ENCODE results near the gene OR4S1.
"Not testable (repeated sequence)": the region's sequence is repeated elsewhere in the genome, so short reads cannot be mapped to it uniquely, and the experiment has no call there.

The OR4S1 gene, protein sequence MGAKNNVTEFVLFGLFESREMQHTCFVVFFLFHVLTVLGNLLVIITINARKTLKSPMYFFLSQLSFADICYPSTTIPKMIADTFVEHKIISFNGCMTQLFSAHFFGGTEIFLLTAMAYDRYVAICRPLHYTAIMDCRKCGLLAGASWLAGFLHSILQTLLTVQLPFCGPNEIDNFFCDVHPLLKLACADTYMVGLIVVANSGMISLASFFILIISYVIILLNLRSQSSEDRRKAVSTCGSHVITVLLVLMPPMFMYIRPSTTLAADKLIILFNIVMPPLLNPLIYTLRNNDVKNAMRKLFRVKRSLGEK

DNA sequence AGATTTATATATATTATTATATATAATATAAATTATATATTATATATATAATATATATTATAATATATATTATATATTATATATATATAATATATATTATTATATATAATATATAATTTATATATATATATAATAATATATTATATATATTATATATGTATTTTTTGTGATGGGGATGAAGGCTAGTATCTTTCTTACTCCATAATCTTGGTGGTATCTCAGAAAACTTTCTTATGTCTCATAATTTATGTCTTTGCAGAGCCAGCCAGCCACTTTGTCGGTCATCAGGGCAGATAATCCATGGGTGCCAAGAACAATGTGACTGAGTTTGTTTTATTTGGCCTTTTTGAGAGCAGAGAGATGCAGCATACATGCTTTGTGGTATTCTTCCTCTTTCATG is at the start of gene OR4S1:
TSS of gene OR4S1 (plus strand) at position 301 of the 400 bp plus-strand sequence. CDS start at position 301, 0 bp downstream.
- DNase-seq, result no peak

DNA sequence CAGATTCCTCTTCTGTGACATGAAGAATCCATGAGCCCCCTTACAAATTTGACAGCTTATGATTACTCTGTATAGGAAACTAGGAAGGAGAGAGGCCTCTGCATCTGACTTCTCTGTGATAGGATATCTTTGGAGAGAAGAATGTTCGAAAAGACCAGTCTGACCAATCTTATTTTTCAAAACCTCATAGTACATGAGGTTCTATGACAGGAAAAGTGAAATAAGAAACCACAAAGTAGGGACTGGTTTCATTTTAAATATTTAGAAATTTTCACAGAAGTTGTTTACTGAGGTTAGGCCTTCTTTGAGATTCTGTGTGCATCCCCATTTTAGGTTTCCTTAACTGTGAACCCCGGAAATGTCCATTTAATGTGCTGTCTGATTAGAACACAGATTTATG is 44.4 kb upstream of the OR4S1 start:
- DNase-seq, result no peak

DNA sequence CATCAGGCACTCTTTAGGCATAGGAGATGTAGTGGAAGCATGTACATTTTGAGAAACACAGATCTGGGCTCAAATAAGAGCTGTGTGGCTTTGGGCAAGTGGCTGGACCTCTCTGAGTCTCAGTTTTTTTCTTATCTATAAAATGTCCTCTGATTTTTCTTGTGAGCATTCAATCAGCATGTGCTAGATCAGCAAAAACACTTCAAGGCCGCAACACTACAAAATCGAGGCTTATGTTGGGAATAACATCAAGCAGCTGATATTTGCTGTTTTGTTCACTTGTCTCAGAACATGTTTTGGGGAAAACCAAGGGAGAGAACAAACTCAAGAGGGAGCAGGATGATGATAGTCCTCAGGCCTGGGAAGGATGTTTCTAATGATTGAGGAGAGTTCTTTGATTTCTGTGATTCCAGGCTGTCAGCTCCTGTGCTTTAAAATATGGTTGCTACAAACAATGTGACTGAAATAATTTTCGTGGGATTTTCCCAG is 42.6 kb upstream of the OR4S1 start, which contains the start of gene OR4X1:
TSS of gene OR4X1 (plus strand) at position 439 of the 489 bp plus-strand sequence. CDS start at position 439, 0 bp downstream.
- no peak for DNase-seq

DNA sequence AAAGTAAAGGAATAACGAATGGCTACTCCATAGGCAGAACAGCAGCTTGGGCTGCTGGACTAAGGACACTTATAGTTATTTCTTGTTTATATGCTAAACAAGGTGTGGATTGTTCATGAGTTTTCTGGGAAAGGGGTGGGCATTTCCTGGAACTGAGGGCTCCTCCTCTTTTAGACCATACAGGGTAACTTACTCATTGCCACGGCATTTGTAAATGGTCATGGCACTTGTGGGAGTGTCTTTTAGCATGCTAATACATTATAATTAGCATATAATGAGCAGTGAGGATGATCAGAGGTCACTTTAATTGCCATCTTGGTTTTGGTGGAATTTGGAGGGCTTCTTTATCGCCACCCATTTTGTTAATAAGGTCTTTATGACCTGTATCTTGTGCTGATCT is 35.4 kb upstream of the OR4S1 start:
- DNase-seq, result no peak

DNA sequence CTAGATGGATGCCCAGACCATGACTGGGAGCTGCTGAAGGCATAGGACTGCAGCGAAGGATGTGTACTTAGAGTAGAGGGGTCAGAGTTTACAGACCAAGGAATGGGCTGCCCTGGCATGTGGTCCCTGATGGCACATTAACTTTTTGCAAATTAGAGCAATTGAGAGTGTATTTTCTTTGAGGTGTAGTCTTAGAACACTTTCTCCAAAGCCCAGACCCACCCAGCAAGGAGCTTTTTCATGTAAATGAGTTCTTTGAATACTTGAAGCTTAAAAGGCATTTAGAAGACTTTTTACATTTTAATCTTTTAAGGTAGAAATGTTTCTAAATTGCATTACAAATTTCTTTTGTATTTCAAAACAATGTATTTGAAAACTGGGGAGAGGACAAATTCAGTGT is 33.4 kb upstream of the OR4S1 start:
- no peak for DNase-seq

DNA sequence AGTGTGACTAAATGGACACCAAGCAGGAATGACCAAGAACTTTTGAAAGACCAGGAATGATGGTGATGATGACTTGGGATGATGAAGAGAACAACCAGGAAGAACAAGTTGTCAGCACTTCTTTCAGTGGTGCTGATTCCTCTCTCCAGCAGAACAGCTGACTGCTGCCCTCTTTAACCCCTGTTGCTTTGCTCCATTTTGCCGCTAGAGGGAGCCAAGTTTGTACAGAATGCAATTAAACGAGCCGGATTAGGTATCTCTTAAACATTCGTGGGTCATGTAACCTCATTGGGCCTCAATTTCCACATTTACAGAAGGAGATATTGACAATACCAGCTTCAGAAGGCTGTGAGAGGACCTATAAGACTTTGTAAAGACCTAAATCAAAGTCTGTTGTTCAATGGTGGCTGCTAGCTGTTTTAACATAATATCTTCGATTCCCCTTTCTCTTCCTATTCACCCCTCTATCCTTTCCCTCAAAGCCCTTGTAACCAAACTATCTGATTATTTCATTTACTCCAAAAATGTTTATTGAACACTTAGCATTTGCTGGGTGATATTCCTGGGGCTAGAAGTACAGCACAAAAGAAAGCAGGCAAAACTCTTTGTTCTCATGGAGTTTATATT is 1.9 kb downstream of the OR4S1 start:
- no peak for DNase-seq

DNA sequence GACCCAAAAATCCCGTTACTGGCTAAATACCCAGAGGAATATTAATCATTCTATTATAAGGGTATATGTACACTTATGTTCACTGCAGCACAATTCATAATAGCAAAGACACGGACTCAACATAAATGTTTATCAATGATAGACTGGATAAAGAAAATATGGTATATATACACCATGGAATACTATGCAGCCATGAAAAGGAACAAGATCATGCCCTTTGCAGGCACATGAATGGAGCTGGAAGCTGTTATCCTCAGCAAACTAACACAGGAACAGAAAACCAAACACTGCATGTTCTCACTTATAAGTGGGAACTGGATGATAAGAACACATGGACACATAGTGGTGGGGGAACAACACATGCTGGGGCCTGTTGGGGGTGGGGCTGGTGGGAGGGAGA is 7.6 kb downstream of the OR4S1 start:
- DNase-seq, result not testable (repeated sequence)

DNA sequence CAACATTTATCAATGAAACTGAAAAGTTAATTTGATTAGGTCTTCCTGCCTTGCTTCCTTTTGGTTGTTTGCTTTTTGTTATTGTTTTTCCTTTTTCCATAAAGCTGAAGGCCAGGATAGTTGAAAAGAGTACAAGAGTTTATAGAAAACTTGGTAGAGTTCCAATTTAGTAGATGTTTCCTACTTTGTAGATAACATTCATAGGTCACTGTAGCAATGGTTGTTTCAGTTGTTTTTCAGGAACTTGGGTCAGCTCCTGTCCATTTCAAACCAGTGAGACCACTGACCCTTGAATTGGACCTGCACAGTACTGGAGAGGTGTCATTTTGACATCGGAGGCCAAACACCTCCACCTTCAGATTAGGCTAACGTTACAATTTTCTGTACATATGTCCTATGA is 13.8 kb downstream of the OR4S1 start:
- not testable (repeated sequence) for DNase-seq

DNA sequence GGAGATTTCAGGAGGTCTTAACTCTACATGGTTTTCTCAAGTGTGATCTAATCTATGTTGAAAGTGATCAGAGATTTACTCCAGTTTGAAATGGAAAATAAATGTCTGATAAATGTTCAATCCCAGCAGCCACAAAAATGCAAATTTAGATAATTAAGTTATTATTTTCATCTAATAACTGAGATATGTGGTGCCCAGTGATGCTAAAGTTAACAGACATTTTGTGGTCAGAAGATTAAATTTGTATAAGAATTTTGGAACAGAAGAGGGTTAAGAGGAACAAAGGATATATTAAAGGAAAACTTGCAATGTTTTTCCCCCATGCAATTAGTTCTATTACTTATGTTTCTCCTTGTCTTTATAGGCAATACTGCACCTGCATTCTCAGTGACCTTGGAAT is 18.6 kb downstream of the OR4S1 start, which contains the start of gene OR4C3:
TSS of gene OR4C3 (plus strand) at position 301 of the 400 bp plus-strand sequence. CDS start 102 bp downstream, outside the sequence.
- DNase-seq, result not testable (repeated sequence)

DNA sequence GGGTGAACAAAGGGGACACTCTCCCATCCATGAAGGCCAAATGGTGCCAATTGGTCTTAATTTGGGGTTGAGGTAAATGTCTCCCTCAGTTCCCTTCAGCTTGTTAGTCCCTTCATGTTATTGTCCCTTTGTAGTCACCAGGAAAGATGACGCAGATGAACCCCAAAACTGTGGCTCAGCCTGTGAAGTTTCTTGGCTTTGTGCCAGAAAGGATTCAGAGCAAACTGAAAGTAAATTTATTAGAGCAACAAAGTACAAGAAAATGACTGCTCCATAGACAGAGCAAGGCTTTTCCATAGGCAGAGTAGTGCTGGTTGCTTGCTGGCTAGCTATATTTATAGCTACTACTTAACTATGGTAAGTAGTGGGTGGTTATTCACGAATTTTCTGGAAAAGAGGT is 35.4 kb downstream of the OR4S1 start:
- no peak for DNase-seq

DNA sequence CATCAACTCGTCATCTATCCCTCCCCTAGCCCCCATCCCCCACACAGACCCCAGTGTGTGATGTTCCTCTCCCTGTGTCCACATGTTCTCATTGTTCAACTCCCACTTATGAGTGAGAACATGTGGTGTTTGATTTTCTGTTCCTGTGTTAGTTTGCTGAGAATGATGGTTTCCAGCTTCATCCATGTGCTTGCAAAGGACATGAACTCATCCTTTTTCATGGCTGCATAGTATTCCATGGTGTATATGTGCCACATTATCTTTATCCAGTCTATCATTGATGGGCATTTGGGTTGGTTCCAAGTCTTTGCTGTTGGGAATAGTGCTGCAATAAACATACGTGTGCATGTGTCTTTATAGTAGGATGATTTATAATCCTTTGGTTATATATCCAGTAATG is 36.5 kb downstream of the OR4S1 start:
- DNase-seq, result not testable (repeated sequence)

DNA sequence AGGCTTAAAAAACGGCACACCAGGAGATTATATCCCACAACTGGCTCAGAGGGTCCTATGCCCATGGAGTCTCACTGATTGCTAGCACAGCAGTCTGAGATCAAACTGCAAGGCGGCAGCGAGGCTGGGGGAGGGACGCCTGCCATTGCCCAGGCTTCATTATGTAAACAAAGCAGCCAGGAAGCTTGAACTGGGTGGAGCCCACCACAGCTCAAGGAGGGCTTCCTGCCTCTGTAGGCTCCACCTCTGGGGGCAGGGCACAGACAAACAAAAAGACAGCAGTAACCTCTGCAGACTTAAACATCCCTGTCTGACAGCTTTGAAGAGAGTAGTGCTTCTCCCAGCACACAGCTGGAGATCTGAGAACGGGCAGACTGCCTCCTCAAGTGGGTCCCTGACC is 40.3 kb downstream of the OR4S1 start:
- DNase-seq, result not testable (repeated sequence)

DNA sequence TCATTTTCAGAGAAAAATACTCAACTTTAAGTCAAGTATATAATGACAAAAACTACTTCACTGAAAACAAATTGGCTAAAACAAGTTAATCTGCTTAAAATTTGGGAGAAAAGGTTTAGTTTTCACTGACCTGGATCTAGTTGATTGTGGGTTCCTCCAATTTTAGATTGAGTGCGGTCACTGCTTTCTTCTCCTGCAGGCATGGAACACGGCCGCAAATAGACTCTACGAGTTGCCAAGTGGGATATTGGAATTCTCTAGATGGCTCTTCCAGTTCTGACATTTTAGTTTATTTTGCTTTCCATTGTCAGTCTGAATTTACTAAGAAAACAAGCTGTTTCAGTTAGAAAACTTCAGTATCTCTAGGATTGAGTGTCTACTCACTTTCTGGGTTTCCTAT is 48.0 kb downstream of the OR4S1 start:
- DNase-seq, result no peak

DNA sequence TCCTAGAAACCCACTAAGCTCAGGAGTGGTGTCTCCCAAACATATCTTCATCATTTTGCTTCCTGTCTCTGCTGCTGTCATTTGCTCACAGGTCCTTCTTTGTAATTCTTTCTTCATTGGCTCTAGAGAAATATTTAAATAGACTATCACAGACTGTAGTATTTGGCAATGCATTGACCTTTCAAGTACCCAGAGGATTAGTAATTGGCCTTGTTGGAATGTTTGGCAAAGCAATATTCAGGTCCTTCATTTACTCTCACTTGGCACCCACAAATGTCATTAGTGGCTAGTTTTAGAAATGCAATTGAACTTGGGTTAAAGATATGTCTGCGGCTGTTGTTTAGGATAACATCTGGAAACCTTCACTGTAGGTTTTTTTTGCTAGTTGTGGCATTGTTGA is 48.7 kb downstream of the OR4S1 start:
- DNase-seq, result no peak

Data from NCI-H1436 treated with DMSO at 0.1 percent for 48 hours (cell line).